Measurements from ENCODE around the gene OR5AN1.

GRCh38 chr11:59417023-59417422, 58.3 kb downstream of the OR5AN1 start:
- TF ChIP-seq, protein P1, sequence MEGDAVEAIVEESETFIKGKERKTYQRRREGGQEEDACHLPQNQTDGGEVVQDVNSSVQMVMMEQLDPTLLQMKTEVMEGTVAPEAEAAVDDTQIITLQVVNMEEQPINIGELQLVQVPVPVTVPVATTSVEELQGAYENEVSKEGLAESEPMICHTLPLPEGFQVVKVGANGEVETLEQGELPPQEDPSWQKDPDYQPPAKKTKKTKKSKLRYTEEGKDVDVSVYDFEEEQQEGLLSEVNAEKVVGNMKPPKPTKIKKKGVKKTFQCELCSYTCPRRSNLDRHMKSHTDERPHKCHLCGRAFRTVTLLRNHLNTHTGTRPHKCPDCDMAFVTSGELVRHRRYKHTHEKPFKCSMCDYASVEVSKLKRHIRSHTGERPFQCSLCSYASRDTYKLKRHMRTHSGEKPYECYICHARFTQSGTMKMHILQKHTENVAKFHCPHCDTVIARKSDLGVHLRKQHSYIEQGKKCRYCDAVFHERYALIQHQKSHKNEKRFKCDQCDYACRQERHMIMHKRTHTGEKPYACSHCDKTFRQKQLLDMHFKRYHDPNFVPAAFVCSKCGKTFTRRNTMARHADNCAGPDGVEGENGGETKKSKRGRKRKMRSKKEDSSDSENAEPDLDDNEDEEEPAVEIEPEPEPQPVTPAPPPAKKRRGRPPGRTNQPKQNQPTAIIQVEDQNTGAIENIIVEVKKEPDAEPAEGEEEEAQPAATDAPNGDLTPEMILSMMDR (conservative IDR thresholded peaks at IDR 0.05; ENCODE audit: low read length), result no peak
- no peak for TF ChIP-seq EZH2phosphoT487 (IDR thresholded peaks at IDR 0.05; ENCODE audit: borderline replicate concordance, low read depth, low read length)
